ENCODE measurements around the gene PLEKHA4.

The PLEKHA4 gene

GRCh38 chr19:48830088-48830487 lies 38.3 kb downstream of the PLEKHA4 start:
- no peak for DNase-seq (ENCODE audit: low read depth, low spot score)
- Histone ChIP-seq H3K4me3 (ENCODE audit: low read length) (no peak overlapping the region), H3K4me1 (ENCODE audit: control insufficient read depth, insufficient read depth, low read length) (no peaks in the 10 kb centered on the region), H3K27ac (ENCODE audit: low read length) (no peak overlapping the region), H3K9me3 (ENCODE audit: control insufficient read depth, insufficient read depth, low read length) (no peaks in the 10 kb centered on the region), H3K27me3 (ENCODE audit: control insufficient read depth, insufficient read depth, low read length) (no peaks in the 10 kb centered on the region), H3K36me3 (ENCODE audit: control insufficient read depth, insufficient read depth, low read length) (no peaks in the 10 kb centered on the region)
- no CpG with 5 or more reads among the region's 9 CpGs for WGBS (ENCODE audit: insufficient coverage, insufficient read length)

- H3K9me3 ChIP-seq (ENCODE audit: control insufficient read depth, insufficient read depth, low read length) = no peaks in the 10 kb centered on the region; the same call in 1 of the 2 replicates
- DNase-seq (ENCODE audit: low read depth, low spot score) = no peak
- H3K36me3 ChIP-seq (ENCODE audit: control insufficient read depth, insufficient read depth, low read length) = no peaks in the 10 kb centered on the region; the same call in 1 of the 2 replicates
- H3K27ac ChIP-seq (ENCODE audit: low read length) = no peak overlapping the region
- H3K4me3 ChIP-seq (ENCODE audit: low read length) = no peak overlapping the region
- no peaks in the 10 kb centered on the region for H3K27me3 ChIP-seq (ENCODE audit: control insufficient read depth, insufficient read depth, low read length)
- H3K4me1 ChIP-seq (ENCODE audit: control insufficient read depth, insufficient read depth, low read length) = no peaks in the 10 kb centered on the region
- WGBS (ENCODE audit: insufficient coverage, insufficient read length) = no CpG with 5 or more reads among the region's 8 CpGs
These were observed 41.8 kb downstream of the PLEKHA4 start for GRCh38 chr19:48826606-48827020.

GRCh38 chr19:48822514-48822913 lies 45.9 kb downstream of the PLEKHA4 start:
- H3K36me3 ChIP-seq (ENCODE audit: control insufficient read depth, insufficient read depth, low read length) = no peaks in the 10 kb centered on the region; the same call in 1 of the 2 replicates
- WGBS (ENCODE audit: insufficient coverage, insufficient read length) = 100% methylated on average over 2 of the region's 2 CpGs
- H3K27ac ChIP-seq (ENCODE audit: low read length) = no peak overlapping the region
- H3K9me3 ChIP-seq (ENCODE audit: control insufficient read depth, insufficient read depth, low read length) = no peaks in the 10 kb centered on the region; the same call in 1 of the 2 replicates
- H3K4me3 ChIP-seq (ENCODE audit: low read length) = no peak overlapping the region
- no peaks in the 10 kb centered on the region for H3K27me3 ChIP-seq (ENCODE audit: control insufficient read depth, insufficient read depth, low read length)
- DNase-seq (ENCODE audit: low read depth, low spot score) = no peak
- no peaks in the 10 kb centered on the region for H3K4me1 ChIP-seq (ENCODE audit: control insufficient read depth, insufficient read depth, low read length)

- Histone ChIP-seq H3K4me1 (ENCODE audit: control insufficient read depth, insufficient read depth, low read length) (no peaks in the 10 kb centered on the region), H3K27ac (ENCODE audit: low read length) (no peak overlapping the region), H3K36me3 (ENCODE audit: control insufficient read depth, insufficient read depth, low read length) (no peaks in the 10 kb centered on the region; the same call in 1 of the 2 replicates), H3K9me3 (ENCODE audit: control insufficient read depth, insufficient read depth, low read length) (no peaks in the 10 kb centered on the region; the same call in 1 of the 2 replicates), H3K4me3 (ENCODE audit: low read length) (no peak overlapping the region), H3K27me3 (ENCODE audit: control insufficient read depth, insufficient read depth, low read length) (no peaks in the 10 kb centered on the region)
- DNase-seq (ENCODE audit: low read depth, low spot score) = no peak
- WGBS (ENCODE audit: insufficient coverage, insufficient read length) = 100% methylated on average over 5 of the region's 5 CpGs
These were observed 46.8 kb downstream of the PLEKHA4 start for GRCh38 chr19:48821633-48822032.

- no CpG with 5 or more reads among the region's 4 CpGs for WGBS (ENCODE audit: insufficient coverage, insufficient read length)
- H3K4me3 ChIP-seq (ENCODE audit: low read length) = no peak overlapping the region
- no peaks in the 10 kb centered on the region for H3K27me3 ChIP-seq (ENCODE audit: control insufficient read depth, insufficient read depth, low read length)
- no peak overlapping the region for H3K27ac ChIP-seq (ENCODE audit: low read length)
- DNase-seq (ENCODE audit: low read depth, low spot score) = no peak
- H3K4me1 ChIP-seq (ENCODE audit: control insufficient read depth, insufficient read depth, low read length) = no peaks in the 10 kb centered on the region
- H3K36me3 ChIP-seq (ENCODE audit: control insufficient read depth, insufficient read depth, low read length) = no peaks in the 10 kb centered on the region; the same call in 1 of the 2 replicates
- no peaks in the 10 kb centered on the region; the same call in 1 of the 2 replicates for H3K9me3 ChIP-seq (ENCODE audit: control insufficient read depth, insufficient read depth, low read length)
These were observed 49.0 kb downstream of the PLEKHA4 start for GRCh38 chr19:48819366-48819816.

- WGBS (ENCODE audit: insufficient coverage, insufficient read length) = no CpG with 5 or more reads among the region's 9 CpGs
- no peak overlapping the region for H3K27ac ChIP-seq (ENCODE audit: low read length)
These were observed 50.1 kb downstream of the PLEKHA4 start for GRCh38 chr19:48818234-48818820.

GRCh38 chr19:48817585-48818124 lies 50.8 kb downstream of the PLEKHA4 start:
- Histone ChIP-seq H3K4me3 (ENCODE audit: low read length) (no peak overlapping the region), H3K27ac (ENCODE audit: low read length) (no peak overlapping the region), H3K9me3 (ENCODE audit: control insufficient read depth, insufficient read depth, low read length) (no peaks in the 10 kb centered on the region; the same call in 1 of the 2 replicates), H3K36me3 (ENCODE audit: control insufficient read depth, insufficient read depth, low read length) (no peaks in the 10 kb centered on the region; the same call in 1 of the 2 replicates), H3K4me1 (ENCODE audit: control insufficient read depth, insufficient read depth, low read length) (0 out of 2 replicates have a peak, but pooled peaks cover 1% of the 10 kb centered on the region), H3K27me3 (ENCODE audit: control insufficient read depth, insufficient read depth, low read length) (no peaks in the 10 kb centered on the region)
- no CpG with 5 or more reads among the region's 5 CpGs for WGBS (ENCODE audit: insufficient coverage, insufficient read length)
- DNase-seq (ENCODE audit: low read depth, low spot score) = no peak

More at GRCh38 chr19:48818234-48818820, 50.1 kb downstream of the PLEKHA4 start:
- no peaks in the 10 kb centered on the region for H3K4me1 ChIP-seq (ENCODE audit: control insufficient read depth, insufficient read depth, low read length)
- no peak overlapping the region; the same call in 1 of the 2 replicates for H3K4me3 ChIP-seq (ENCODE audit: low read length)
- H3K36me3 ChIP-seq (ENCODE audit: control insufficient read depth, insufficient read depth, low read length) = no peaks in the 10 kb centered on the region; the same call in 1 of the 2 replicates
- H3K9me3 ChIP-seq (ENCODE audit: control insufficient read depth, insufficient read depth, low read length) = no peaks in the 10 kb centered on the region; the same call in 1 of the 2 replicates
- DNase-seq (ENCODE audit: low read depth, low spot score) = no peak
- no peaks in the 10 kb centered on the region for H3K27me3 ChIP-seq (ENCODE audit: control insufficient read depth, insufficient read depth, low read length)

- Histone ChIP-seq H3K36me3 (ENCODE audit: control insufficient read depth, insufficient read depth, low read length) (no peaks in the 10 kb centered on the region), H3K27ac (ENCODE audit: low read length) (no peak overlapping the region), H3K4me3 (ENCODE audit: low read length) (no peak overlapping the region), H3K9me3 (ENCODE audit: control insufficient read depth, insufficient read depth, low read length) (no peaks in the 10 kb centered on the region), H3K4me1 (ENCODE audit: control insufficient read depth, insufficient read depth, low read length) (0 out of 2 replicates have a peak, but pooled peaks cover 1% of the 10 kb centered on the region), H3K27me3 (ENCODE audit: control insufficient read depth, insufficient read depth, low read length) (no peaks in the 10 kb centered on the region)
- no CpG with 5 or more reads among the region's 14 CpGs for WGBS (ENCODE audit: insufficient coverage, insufficient read length)
- DNase-seq (ENCODE audit: low read depth, low spot score) = no peak
These were observed 52.4 kb downstream of the PLEKHA4 start for GRCh38 chr19:48815870-48816501.

GRCh38 chr19:48814895-48815294 lies 53.5 kb downstream of the PLEKHA4 start:
- Histone ChIP-seq H3K4me3 (ENCODE audit: low read length) (no peak overlapping the region), H3K27me3 (ENCODE audit: control insufficient read depth, insufficient read depth, low read length) (peaks cover under 1% of the 10 kb centered on the region; the same call in 1 of the 2 replicates), H3K9me3 (ENCODE audit: control insufficient read depth, insufficient read depth, low read length) (no peaks in the 10 kb centered on the region), H3K27ac (ENCODE audit: low read length) (no peak overlapping the region), H3K36me3 (ENCODE audit: control insufficient read depth, insufficient read depth, low read length) (no peaks in the 10 kb centered on the region), H3K4me1 (ENCODE audit: control insufficient read depth, insufficient read depth, low read length) (0 out of 2 replicates have a peak, but pooled peaks cover 1% of the 10 kb centered on the region)
- DNase-seq (ENCODE audit: low read depth, low spot score) = no peak
- WGBS (ENCODE audit: insufficient coverage, insufficient read length) = no CpG with 5 or more reads among the region's 6 CpGs

GRCh38 chr19:48813123-48813913 lies 55.1 kb downstream of the PLEKHA4 start:
- Histone ChIP-seq H3K9me3 (ENCODE audit: control insufficient read depth, insufficient read depth, low read length) (no peaks in the 10 kb centered on the region), H3K27ac (ENCODE audit: low read length) (no peak overlapping the region), H3K4me1 (ENCODE audit: control insufficient read depth, insufficient read depth, low read length) (0 out of 2 replicates have a peak, but pooled peaks cover 1% of the 10 kb centered on the region), H3K4me3 (ENCODE audit: low read length) (no peak overlapping the region), H3K36me3 (ENCODE audit: control insufficient read depth, insufficient read depth, low read length) (no peaks in the 10 kb centered on the region), H3K27me3 (ENCODE audit: control insufficient read depth, insufficient read depth, low read length) (peaks cover 2% of the 10 kb centered on the region; the same call in 1 of the 2 replicates)
- no peak for DNase-seq (ENCODE audit: low read depth, low spot score)
- no CpG with 5 or more reads among the region's 21 CpGs for WGBS (ENCODE audit: insufficient coverage, insufficient read length)
